Activated gamma-delta T cell treated with Interleukin-2 at 50 U/mL for 16 hours (primary cell): Measurements from ENCODE around the gene ANKRD11.
"Not testable (repeated sequence)": the region's sequence is repeated elsewhere in the genome, so short reads cannot be mapped to it uniquely, and the experiment has no call there.

ENCODE experiments used
- DNase-seq: peaks from one replicate; pipeline ENCODE4 v3.0.0-alpha.2; 2020

Gene ANKRD11

DNA sequence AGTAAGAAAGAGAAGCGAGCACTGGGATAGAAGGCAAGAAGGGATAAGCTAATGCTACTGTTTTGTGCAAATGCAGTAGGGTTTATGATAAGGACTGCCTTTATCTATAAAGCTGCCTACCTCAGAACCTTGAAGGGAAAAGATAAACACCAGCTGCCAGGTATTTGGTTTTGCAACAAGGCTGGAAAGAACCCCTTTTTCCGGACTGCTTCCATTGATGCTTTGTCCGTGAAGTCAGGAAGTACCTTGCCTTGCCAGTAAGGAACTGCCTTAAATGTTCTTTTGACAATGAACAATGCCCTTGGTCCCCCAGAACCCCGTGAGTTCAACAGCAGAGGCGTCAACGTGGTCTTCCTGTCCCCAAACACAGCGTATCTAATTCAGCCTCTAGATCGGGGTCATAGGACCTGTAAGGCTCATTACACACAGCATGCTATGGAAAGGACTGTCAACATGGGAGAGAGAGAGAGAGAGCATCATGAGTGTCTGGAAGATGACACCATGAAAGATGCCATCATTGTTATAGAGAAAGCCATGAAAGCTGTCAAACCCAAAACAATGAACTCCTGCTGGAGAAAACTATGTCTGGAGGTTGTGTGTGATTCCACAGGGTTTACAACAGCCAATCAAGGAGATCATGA, 113.4 kb downstream of the ANKRD11 start:
- no peak for DNase-seq

GRCh38 chr16:89375686-89376085, 114.7 kb downstream of the ANKRD11 start:
- DNase-seq, result no peak

DNA sequence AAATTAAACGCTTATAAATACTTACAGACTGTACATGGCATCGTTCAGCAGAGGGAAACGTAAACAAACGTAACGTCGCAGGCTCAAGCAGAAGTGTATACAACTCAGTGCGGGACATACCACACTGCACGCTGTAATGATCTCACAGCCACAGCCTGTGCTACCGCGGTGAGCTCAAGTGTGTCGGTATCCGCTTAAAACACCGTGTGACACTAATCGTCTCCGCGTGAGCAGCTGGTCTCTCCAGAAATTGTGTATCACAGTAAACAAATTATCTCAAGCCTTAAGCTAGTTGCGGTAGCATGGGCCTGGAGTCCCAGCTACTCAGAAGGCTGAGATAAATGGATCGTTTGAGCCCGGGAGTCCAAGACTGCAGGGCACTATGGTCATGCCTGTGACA, 115.3 kb downstream of the ANKRD11 start:
- DNase-seq, result no peak

- no peak for DNase-seq
Observed at GRCh38 chr16:89374393-89374960, 115.9 kb downstream of the ANKRD11 start.

- no peak for DNase-seq
Observed at GRCh38 chr16:89373355-89374110, 116.8 kb downstream of the ANKRD11 start.

DNA sequence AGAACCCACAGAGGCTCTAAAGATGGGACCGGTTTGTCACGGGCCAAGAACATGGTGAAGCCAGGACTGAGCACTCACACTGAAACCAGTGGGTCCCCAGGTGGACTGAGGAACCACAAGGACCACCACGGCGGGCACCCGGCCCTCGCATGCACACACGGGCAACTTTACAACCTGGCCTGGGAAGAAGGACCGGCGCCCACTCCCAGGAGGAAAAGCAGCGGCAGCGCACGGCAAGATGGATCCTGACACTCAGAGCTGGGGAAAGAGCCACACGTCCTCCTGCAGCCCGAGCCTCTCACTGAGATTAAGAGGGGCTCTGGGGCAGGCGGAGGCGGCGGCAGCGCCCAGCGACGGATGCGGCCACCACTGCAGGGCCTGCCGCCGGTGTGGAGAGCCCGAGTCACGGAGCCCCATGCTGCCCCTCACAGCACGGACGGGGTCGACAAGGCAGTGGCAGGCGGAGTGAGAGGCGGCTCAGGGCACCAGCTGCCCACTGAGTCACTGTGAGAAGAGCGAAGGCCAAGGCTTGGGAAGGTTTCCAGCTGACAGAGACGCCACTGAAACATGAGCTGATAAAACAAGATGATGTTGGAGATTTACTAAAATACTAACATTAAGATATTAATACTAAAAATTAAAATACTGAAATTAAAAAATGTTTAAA, 118.3 kb downstream of the ANKRD11 start:
- no peak for DNase-seq

- no peak for DNase-seq
Observed at GRCh38 chr16:89371386-89371785, 119.0 kb downstream of the ANKRD11 start.

- DNase-seq, result no peak
Observed at GRCh38 chr16:89370601-89371000, 119.8 kb downstream of the ANKRD11 start.

DNA sequence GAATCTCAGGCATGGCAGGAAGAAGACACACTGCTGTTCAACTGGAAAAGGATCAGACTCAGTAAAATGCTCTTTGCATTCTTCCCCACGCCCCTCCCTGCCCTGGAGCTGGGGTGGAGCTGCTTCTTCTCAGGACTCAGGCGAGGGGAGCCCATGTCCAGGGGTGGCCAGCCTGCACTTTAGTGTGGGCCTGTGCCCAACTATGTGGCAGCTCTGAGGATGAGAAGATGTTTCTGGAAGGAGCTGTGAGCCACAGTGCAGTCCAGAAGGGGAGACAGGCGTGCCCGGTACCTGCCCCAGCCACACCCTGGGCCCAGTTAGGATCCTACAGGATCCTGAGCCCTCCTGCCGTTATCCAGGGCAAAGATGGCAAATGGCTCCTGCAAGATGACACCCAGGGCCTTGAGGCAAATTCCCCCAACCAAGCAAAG, 120.3 kb downstream of the ANKRD11 start:
- DNase-seq, result no peak

DNA sequence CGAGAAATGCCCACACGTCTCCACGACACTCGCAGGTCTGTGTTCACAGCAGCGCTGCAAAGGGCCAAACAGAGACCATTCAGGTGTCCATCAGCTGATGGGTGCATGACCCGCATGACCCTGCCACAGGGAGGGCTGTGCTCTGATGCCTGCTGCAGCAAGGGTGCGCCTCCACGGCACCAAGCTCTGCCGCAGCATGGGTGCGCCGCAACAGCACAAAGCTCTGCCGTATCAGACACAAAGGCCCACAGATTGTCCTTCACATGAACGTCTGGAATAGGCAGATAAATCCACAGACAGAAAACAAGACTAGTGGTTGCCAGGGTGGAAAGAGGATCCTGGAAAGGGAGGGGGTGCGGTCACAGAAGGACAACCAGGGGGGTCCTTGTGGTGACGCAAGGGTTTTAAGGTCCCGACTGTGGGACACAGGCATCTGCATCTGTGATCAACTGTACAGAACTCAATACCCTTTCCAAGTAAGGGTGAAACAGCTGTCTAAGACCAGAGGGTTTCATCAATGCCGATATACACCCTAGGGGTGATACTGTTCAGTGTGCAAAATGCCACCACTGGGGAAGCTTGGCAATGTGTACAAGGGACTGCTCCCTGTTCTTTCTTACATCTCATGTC, 121.0 kb downstream of the ANKRD11 start:
- DNase-seq, result no peak

- no peak for DNase-seq
Observed at GRCh38 chr16:89368604-89369249, 121.6 kb downstream of the ANKRD11 start.

DNA sequence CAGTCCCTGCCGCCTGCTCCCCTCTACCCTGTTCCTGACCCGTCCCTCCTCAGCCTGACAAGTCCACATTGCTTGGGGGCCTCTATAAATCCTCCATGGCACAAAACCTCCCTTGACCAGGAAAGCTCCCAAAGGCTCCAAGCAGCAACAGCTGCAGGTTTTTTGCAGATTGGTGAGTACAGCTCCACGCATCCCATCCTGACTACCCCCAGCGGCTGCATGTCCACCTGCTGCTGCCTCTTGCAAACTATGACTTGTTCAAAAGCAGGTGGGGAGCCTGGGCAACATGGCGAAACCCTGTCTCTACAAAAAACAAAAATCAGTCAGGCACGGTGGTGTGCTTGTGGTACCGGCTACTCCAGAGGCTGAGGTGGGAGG, 122.8 kb downstream of the ANKRD11 start:
- no peak for DNase-seq

DNA sequence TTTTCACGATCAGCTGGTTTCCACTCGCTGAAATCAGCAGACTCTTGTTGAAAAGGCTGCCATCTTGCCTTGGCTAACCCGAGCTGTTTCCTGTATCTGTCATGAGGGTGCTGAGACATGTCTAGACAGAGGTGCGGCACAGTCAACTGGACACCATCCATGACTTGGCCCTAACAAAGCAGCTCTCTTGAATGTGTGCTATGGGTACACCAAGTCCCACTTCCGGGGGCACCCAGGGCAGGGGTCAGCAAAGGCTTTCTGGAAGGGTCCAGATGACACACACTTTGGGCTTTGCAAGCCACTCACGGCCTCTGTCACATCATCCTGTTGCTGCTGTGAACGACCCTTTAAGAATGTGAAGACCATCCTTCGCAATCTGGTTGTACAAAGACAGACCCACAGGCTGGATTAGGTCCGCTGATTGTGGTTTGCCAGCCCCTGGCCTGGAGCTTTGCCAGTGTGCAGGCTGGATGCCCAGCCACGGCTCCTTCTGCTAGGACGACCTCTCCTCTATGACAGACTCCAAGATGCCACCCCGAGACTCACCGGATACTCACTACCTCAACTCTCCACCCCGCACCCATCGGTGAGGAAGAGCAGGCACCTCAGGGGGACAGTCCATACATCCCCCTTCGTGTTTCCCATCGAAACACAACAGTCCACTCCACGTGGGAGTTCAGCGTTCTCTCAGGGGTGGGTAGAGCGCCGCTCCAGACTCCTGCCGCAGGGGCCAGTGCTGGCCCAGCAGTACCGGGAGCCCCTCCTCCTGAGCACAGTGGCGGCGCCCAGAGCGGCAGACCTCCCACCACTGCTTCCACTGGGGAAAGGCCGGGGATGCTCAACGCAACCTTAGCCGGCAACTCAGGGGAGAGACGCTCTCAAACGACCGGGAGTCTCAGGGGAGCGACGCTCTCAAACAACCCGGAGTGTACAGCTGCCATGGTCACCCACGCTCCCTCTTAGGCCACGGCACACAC, 123.5 kb downstream of the ANKRD11 start:
- DNase-seq, result no peak

DNA sequence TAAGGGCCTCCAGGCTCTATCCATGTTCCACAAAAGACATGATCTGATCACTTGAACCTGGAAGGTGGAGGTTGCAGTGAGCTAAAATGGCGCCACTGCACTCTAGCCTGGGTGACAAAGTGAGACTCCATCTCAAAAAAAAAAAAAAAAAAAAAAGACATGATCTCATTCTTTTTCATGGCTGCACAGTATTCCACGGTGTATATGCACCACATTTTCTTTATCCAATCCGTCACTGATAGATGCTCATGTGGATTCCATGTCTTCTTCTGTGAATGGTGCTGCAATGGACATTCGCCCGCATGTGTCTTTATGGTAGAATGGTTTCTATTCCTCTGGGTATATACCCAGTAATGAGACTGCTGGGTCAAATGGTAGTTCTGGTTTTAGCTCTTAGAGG, 124.4 kb downstream of the ANKRD11 start:
- DNase-seq, result no peak

DNA sequence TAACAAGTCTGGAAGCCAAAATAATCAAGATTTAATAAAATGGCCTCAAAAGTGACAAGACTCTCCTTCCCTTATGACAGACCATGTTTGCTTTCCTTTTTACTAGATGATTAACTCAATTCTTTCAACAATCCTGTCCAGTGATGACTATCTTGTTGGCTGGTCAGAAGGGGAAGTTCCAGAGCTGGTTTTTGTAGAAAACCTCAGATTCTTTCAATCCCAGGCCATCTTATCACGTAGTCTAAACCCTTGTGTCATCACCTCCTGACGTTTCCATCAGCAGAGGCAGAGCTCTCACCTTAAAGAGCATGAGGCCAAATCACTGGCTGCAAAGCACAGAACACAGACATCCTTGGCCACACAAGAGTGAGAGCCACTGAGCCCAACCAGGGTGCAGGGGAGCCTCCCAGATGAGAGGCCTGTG, 125.3 kb downstream of the ANKRD11 start:
- DNase-seq, result no peak

GRCh38 chr16:89364606-89365005, 125.8 kb downstream of the ANKRD11 start:
- DNase-seq, result no peak

DNA sequence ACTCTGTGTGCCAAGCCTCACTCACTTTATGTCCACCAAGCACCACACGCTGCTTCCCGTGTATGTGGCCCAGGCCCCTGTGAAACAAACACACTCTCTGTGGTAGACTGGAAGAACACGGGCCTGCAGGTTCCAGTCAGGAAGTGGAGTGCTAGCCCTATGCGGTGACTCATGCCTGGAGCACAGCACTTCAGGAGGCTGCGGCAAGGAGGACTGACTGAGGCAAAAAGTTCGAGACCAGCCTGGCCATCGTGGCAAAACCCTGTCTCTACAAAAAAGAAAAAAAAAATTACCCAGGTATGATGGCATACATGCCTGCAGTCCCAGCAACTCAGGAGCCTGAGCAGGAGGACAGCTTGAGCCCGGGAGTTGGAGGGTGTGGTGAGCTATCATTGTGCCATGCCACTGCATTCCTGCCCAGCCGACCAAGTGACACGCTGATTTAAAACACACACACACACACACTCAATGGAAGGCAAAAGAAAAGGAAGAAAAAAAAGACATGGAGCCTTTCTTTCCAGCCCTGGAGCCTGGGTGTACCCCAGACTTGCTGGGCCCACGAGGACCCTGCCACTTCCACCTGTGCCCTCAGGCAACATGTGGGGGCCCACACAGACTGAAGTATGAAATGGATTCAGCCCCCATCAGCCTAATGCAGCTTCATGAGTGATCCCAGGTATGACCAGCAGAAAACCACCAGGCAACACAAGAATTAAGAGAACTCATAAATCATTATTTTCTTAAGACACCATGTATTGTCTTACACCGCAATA, 126.6 kb downstream of the ANKRD11 start:
- peak; percentile 36 for DNase-seq

DNA sequence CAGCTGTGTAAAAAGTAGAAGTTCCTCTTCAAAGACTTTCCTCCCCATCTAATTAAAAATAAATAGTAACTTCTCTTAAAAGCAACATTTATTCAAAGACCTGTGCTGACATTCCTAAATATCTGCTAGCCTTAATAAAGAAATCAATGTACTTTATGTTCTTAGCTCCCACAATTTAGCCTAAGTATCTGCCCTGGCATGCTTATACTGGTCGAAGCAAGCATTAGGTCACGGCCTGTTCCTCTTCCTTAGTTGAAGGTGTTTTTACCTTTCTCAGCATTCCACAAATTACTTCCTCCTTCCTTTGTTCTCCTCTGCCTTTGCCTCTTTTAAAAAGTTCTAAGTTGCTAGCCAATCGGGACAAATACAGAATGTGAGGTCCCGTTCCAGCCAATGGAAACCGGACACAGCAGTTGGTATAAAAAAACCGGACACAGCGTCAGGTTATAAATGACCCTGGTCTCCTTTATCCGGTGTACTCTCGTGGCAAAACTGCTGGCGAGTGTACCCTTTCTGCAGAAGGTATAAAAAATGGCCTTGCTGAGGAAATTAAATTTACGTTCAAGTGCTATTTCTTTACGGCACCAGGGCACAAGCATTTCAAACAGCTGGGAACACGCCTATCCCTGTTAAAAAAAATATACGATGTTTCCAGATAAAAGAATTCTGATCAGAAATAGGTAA, 127.7 kb downstream of the ANKRD11 start:
- not testable (repeated sequence) for DNase-seq

DNA sequence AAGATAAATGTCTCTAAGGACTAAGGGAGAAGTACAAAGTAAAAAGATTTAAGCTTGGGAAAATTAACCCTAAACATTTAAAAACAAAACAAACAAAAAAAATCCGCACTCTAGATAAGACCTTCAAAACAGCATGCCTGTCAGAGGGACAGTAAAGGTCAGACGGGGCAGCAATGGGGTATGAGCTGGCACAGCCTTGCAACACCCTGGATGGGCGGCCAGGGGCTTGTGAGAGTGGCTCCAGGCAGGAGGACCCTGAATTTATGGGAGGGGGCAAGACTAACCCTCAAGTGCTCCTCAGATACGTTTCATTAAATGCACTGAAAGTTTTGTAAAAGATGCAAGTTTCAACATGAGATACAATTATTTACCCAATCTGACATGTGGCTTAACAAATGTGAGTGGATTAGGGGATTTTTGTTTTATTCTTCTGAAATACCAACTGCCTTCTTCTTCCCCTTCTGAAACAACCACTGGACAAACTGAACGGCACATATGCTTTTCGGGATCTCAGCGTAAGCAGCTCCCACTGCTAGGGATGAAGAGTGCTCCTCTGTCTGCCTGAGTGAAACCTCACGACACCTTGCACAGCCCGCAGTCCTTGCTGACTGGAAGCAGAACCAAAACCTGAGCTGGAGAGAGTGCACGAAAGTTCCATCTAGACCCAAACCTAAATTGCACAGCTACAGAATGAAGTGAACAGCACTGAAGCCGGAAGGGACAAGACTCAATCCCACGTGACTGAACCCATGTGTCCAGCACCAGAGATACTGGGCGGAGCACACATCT, 128.4 kb downstream of the ANKRD11 start:
- no peak for DNase-seq
